Measurements from ENCODE around the gene PERM1.

The PERM1 gene

GRCh38 chr1:953524-954320, 28.2 kb downstream of the PERM1 start:
- no peak for TF ChIP-seq CTCF (IDR thresholded peaks at IDR 0.05; ENCODE audit: poor library complexity, severe bottlenecking)
- peaks cover 74% of the 10 kb centered on the region for H3K36me3 ChIP-seq (ENCODE audit: low read depth)

GRCh38 chr1:952603-953002, 29.3 kb downstream of the PERM1 start:
- Histone ChIP-seq H3K36me3 (ENCODE audit: low read depth) (peaks cover 83% of the 10 kb centered on the region), H3K4me1 (ENCODE audit: insufficient read depth, poor library complexity, severe bottlenecking) (peaks cover under 1% of the 10 kb centered on the region), H3K27ac (ENCODE audit: poor library complexity, severe bottlenecking) (no peak overlapping the region), H3K9me3 (ENCODE audit: severe bottlenecking) (no peaks in the 10 kb centered on the region), H3K4me3 (ENCODE audit: severe bottlenecking) (no peak overlapping the region), H3K27me3 (ENCODE audit: insufficient read depth, poor library complexity, severe bottlenecking) (no peaks in the 10 kb centered on the region)
- ATAC-seq (ENCODE audit: low read depth) (no peak), DNase-seq (ENCODE audit: low spot score) (no peak)
- no peak for TF ChIP-seq CTCF (IDR thresholded peaks at IDR 0.05; ENCODE audit: poor library complexity, severe bottlenecking)

More at GRCh38 chr1:953524-954320, 28.2 kb downstream of the PERM1 start:
- H3K27ac ChIP-seq (ENCODE audit: poor library complexity, severe bottlenecking) = no peak overlapping the region
- DNase-seq (ENCODE audit: low spot score) (no peak), ATAC-seq (ENCODE audit: low read depth) (no peak)
- no peaks in the 10 kb centered on the region for H3K9me3 ChIP-seq (ENCODE audit: severe bottlenecking)
- H3K4me1 ChIP-seq (ENCODE audit: insufficient read depth, poor library complexity, severe bottlenecking) = peaks cover 7% of the 10 kb centered on the region
- H3K4me3 ChIP-seq (ENCODE audit: severe bottlenecking) = no peak overlapping the region
- no peaks in the 10 kb centered on the region for H3K27me3 ChIP-seq (ENCODE audit: insufficient read depth, poor library complexity, severe bottlenecking)

GRCh38 chr1:952201-952600, 29.7 kb downstream of the PERM1 start:
- no peak for TF ChIP-seq CTCF (IDR thresholded peaks at IDR 0.05; ENCODE audit: poor library complexity, severe bottlenecking)
- DNase-seq (ENCODE audit: low spot score) (no peak), ATAC-seq (ENCODE audit: low read depth) (no peak)
- Histone ChIP-seq H3K4me1 (ENCODE audit: insufficient read depth, poor library complexity, severe bottlenecking) (no peaks in the 10 kb centered on the region), H3K27me3 (ENCODE audit: insufficient read depth, poor library complexity, severe bottlenecking) (no peaks in the 10 kb centered on the region), H3K36me3 (ENCODE audit: low read depth) (peaks cover 87% of the 10 kb centered on the region), H3K27ac (ENCODE audit: poor library complexity, severe bottlenecking) (no peak overlapping the region), H3K9me3 (ENCODE audit: severe bottlenecking) (no peaks in the 10 kb centered on the region), H3K4me3 (ENCODE audit: severe bottlenecking) (no peak overlapping the region)

GRCh38 chr1:951364-951763, 30.5 kb downstream of the PERM1 start:
- DNase-seq (ENCODE audit: low spot score) = no peak
- H3K4me3 ChIP-seq (ENCODE audit: severe bottlenecking) = no peak overlapping the region
- ATAC-seq (ENCODE audit: low read depth) = no peak
- peak; percentile 15 for TF ChIP-seq CTCF (IDR thresholded peaks at IDR 0.05; ENCODE audit: poor library complexity, severe bottlenecking)
- H3K4me1 ChIP-seq (ENCODE audit: insufficient read depth, poor library complexity, severe bottlenecking) = no peaks in the 10 kb centered on the region
- H3K27ac ChIP-seq (ENCODE audit: poor library complexity, severe bottlenecking) = no peak overlapping the region
- no peaks in the 10 kb centered on the region for H3K27me3 ChIP-seq (ENCODE audit: insufficient read depth, poor library complexity, severe bottlenecking)
- no peaks in the 10 kb centered on the region for H3K9me3 ChIP-seq (ENCODE audit: severe bottlenecking)
- H3K36me3 ChIP-seq (ENCODE audit: low read depth) = peaks cover 87% of the 10 kb centered on the region

GRCh38 chr1:950881-951280, 31.0 kb downstream of the PERM1 start:
- no peak for DNase-seq (ENCODE audit: low spot score)
- no peak for TF ChIP-seq CTCF (IDR thresholded peaks at IDR 0.05; ENCODE audit: poor library complexity, severe bottlenecking)
- H3K36me3 ChIP-seq (ENCODE audit: low read depth) = peaks cover 86% of the 10 kb centered on the region
- no peak for ATAC-seq (ENCODE audit: low read depth)
- H3K4me1 ChIP-seq (ENCODE audit: insufficient read depth, poor library complexity, severe bottlenecking) = no peaks in the 10 kb centered on the region
- no peaks in the 10 kb centered on the region for H3K9me3 ChIP-seq (ENCODE audit: severe bottlenecking)
- H3K27ac ChIP-seq (ENCODE audit: poor library complexity, severe bottlenecking) = no peak overlapping the region
- H3K27me3 ChIP-seq (ENCODE audit: insufficient read depth, poor library complexity, severe bottlenecking) = no peaks in the 10 kb centered on the region
- H3K4me3 ChIP-seq (ENCODE audit: severe bottlenecking) = no peak overlapping the region

Data from RWPE2 (cell line).